Measurements from ENCODE around the gene C12orf42. TPM values are rescaled to one million over a fixed set of nuclear protein-coding genes. Genes with fewer than 3 reads are reported as not detected.

Gene C12orf42
- total RNA-seq (2022) (not detected in 2 replicates), Bru-seq, nascent RNA (percentile 29 among the genes with signal in this experiment), BruChase-seq, experiment 1, labeled RNA remaining after a 2-hour chase (percentile 22 among the genes with signal in this experiment), BruChase-seq, experiment 2, labeled RNA remaining after a 6-hour chase (percentile 16 among the genes with signal in this experiment)
- long read RNA-seq: 0 reads

- intact Hi-C loops (cut with micrococcal nuclease; ENCODE audit: unreplicated experiment): no loop called here
- no TSS peak for BruUV-seq (replicated peaks)
- H3K27me3 ChIP-seq (replicated peaks; ENCODE audit: control insufficient read depth, insufficient read depth, low read length): no peaks in the 10 kb centered on the region
- H3K4me3 Mint-ChIP-seq (ENCODE audit: unreplicated experiment): no peak within 1 kb of the TSS
- H3K9me3 Mint-ChIP-seq (ENCODE audit: unreplicated experiment): no peaks in the 10 kb centered on the region
- H3K36me3 Mint-ChIP-seq (ENCODE audit: insufficient read depth, unreplicated experiment): no peaks in the 10 kb centered on the region
- CTCF ChIA-PET: no interaction called here
- no peak within 1 kb of the TSS for H3K4me3 ChIP-seq (ENCODE audit: low read depth, low read length)
- TF ChIP-seq CTCF (IDR thresholded peaks at IDR 0.05; ENCODE audit: insufficient read depth in 1 of 2, low read depth in 1 of 2, low read length in 1 of 2, severe bottlenecking in 1 of 2, unreplicated experiment in 1 of 2): no peak
- H3K4me1 ChIP-seq: no peaks in the 10 kb centered on the region
- H3K9me3 ChIP-seq: no peaks in the 10 kb centered on the region
- peaks cover 5% of the 10 kb centered on the region for H3K4me1 Mint-ChIP-seq (ENCODE audit: low read depth, unreplicated experiment)
- peaks cover 5% of the 10 kb centered on the region for H3K27me3 Mint-ChIP-seq (ENCODE audit: insufficient read depth, unreplicated experiment)
- DNase-seq: no peak
- H3K36me3 ChIP-seq (ENCODE audit: control insufficient read depth, insufficient read depth, low read length): no peaks in the 10 kb centered on the region
- H3K27ac Mint-ChIP-seq (ENCODE audit: unreplicated experiment): no peak within 1 kb of the TSS
- POLR2A ChIA-PET: no interaction called here
Measured at GRCh38 chr12:103495469-103496456, at the start of gene C12orf42. Gene C12orf42, minus strand, starts transcription at chr12:103495968. Its CDS starts 17,542 bp downstream, at chr12:103478426.

DNA sequence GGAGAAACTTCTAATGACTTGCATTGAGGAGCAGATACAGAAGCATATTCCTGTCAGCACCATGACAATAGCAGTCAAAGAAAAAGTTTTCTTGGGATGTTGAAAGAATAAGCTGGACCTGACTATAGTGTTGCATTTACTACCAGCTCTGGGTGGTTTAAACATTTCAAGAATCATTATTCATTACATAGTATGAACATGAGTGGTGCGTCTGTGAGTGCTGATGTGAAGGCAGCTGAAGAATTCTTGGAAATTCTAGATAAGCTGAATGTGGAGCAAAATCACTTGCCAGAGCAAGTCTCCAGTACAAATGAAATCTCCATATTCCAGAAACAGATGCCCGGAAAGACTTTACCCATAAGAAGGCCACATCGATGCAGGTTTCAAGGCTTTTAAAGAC lies 46.3 kb upstream of the C12orf42 start:
- no peak overlapping the region for H3K4me3 Mint-ChIP-seq (ENCODE audit: unreplicated experiment)
- no peak for DNase-seq
- Histone ChIP-seq H3K4me1 (no peaks in the 10 kb centered on the region), H3K9me3 (no peaks in the 10 kb centered on the region), H3K36me3 (ENCODE audit: control insufficient read depth, insufficient read depth, low read length) (no peaks in the 10 kb centered on the region), H3K27me3 (replicated peaks; ENCODE audit: control insufficient read depth, insufficient read depth, low read length) (no peaks in the 10 kb centered on the region), H3K4me3 (ENCODE audit: low read depth, low read length) (no peak overlapping the region)
- intact Hi-C loops (cut with micrococcal nuclease; ENCODE audit: unreplicated experiment): no loop called here
- no peak overlapping the region for H3K27ac Mint-ChIP-seq (ENCODE audit: unreplicated experiment)
- no peaks in the 10 kb centered on the region for H3K9me3 Mint-ChIP-seq (ENCODE audit: unreplicated experiment)
- TF ChIP-seq CTCF (IDR thresholded peaks at IDR 0.05; ENCODE audit: insufficient read depth in 1 of 2, low read depth in 1 of 2, low read length in 1 of 2, severe bottlenecking in 1 of 2, unreplicated experiment in 1 of 2): no peak
- no peaks in the 10 kb centered on the region for H3K4me1 Mint-ChIP-seq (ENCODE audit: low read depth, unreplicated experiment)
- H3K27me3 Mint-ChIP-seq (ENCODE audit: insufficient read depth, unreplicated experiment): peaks cover 4% of the 10 kb centered on the region
- BruUV-seq (replicated peaks): no TSS peak
- ChIA-PET POLR2A (no interaction called here), CTCF (no interaction called here)
- no peaks in the 10 kb centered on the region for H3K36me3 Mint-ChIP-seq (ENCODE audit: insufficient read depth, unreplicated experiment)

- H3K36me3 Mint-ChIP-seq (ENCODE audit: insufficient read depth, unreplicated experiment): no peaks in the 10 kb centered on the region
- ChIA-PET POLR2A (no interaction called here), CTCF (no interaction called here)
- H3K4me3 Mint-ChIP-seq (ENCODE audit: unreplicated experiment): no peak overlapping the region
- Histone ChIP-seq H3K36me3 (ENCODE audit: control insufficient read depth, insufficient read depth, low read length) (no peaks in the 10 kb centered on the region), H3K9me3 (no peaks in the 10 kb centered on the region), H3K4me1 (no peaks in the 10 kb centered on the region), H3K4me3 (ENCODE audit: low read depth, low read length) (no peak overlapping the region), H3K27me3 (replicated peaks; ENCODE audit: control insufficient read depth, insufficient read depth, low read length) (no peaks in the 10 kb centered on the region)
- DNase-seq: no peak
- intact Hi-C loops (cut with micrococcal nuclease; ENCODE audit: unreplicated experiment): no loop called here
- TF ChIP-seq CTCF (IDR thresholded peaks at IDR 0.05; ENCODE audit: insufficient read depth in 1 of 2, low read depth in 1 of 2, low read length in 1 of 2, severe bottlenecking in 1 of 2, unreplicated experiment in 1 of 2): no peak
- BruUV-seq (replicated peaks): no TSS peak
- H3K4me1 Mint-ChIP-seq (ENCODE audit: low read depth, unreplicated experiment): no peaks in the 10 kb centered on the region
- no peaks in the 10 kb centered on the region for H3K9me3 Mint-ChIP-seq (ENCODE audit: unreplicated experiment)
- no peaks in the 10 kb centered on the region for H3K27me3 Mint-ChIP-seq (ENCODE audit: insufficient read depth, unreplicated experiment)
- no peak overlapping the region for H3K27ac Mint-ChIP-seq (ENCODE audit: unreplicated experiment)
Measured at GRCh38 chr12:103540319-103540718, 44.6 kb upstream of the C12orf42 start.

All from Caco-2 (cell line).